Omental fat pad (tissue), 4 donors: Measurements from ENCODE around the gene SH3RF1. TPM values are rescaled to one million over a fixed set of nuclear protein-coding genes. Genes with fewer than 3 reads are reported as not detected.

Source experiments
- ATAC-seq: fragments of 150-250 bp; one replicate; pipeline ENCODE4 v1.9.1; 2016; ENCODE audit warnings: mild to moderate bottlenecking, moderate library complexity; ENCODE audit not compliant: low FRiP score
- DNase-seq: peaks from one replicate; pipeline ENCODE4 v3.0.0-alpha.2; 2019; ENCODE audit warnings: low spot score
- CTCF ChIP-seq, 3 donors: fragments of 450-650 bp; IDR thresholded peaks; one replicate each; pipeline ENCODE4 v1.5.1; 2016 to 2017; ENCODE audit warnings: antibody characterized with exemption in 3 of 3, mild to moderate bottlenecking in 3 of 3, moderate library complexity in 2 of 3
- total RNA-seq, 4 donors: library from RNA; depleted of rRNA; stranded (reverse); fragments of >200 nt; gene quantifications; one replicate each; pipeline ENCODE4 v1.1.0, GENCODE V29; 2016

Gene SH3RF1
- total RNA-seq, 4 donors from 2014 or later, result 15.9 to 28.5 (median 23.5) TPM

- TF ChIP-seq CTCF (IDR thresholded peaks at IDR 0.05), result no peak
- DNase-seq (no peak), ATAC-seq (no peak)
These were observed 13.6 kb downstream of the SH3RF1 start for GRCh38 chr4:169256856-169257761.

GRCh38 chr4:169256101-169256612, 14.6 kb downstream of the SH3RF1 start:
- TF ChIP-seq CTCF (IDR thresholded peaks at IDR 0.05), result no peak
- ATAC-seq (no peak), DNase-seq (no peak)

GRCh38 chr4:169254546-169254983, 16.2 kb downstream of the SH3RF1 start:
- DNase-seq (no peak), ATAC-seq (peak; percentile 61)
- TF ChIP-seq CTCF (IDR thresholded peaks at IDR 0.05), result no peak

- DNase-seq, result no peak
- ATAC-seq, result no peak
- no peak for TF ChIP-seq CTCF (IDR thresholded peaks at IDR 0.05)
These were observed 16.9 kb downstream of the SH3RF1 start for GRCh38 chr4:169253904-169254303.

- no peak for TF ChIP-seq CTCF (IDR thresholded peaks at IDR 0.05)
- no peak for ATAC-seq
- DNase-seq, result no peak
These were observed 17.6 kb downstream of the SH3RF1 start for GRCh38 chr4:169253113-169253671.

- TF ChIP-seq CTCF (IDR thresholded peaks at IDR 0.05), result no peak
- ATAC-seq (no peak), DNase-seq (no peak)
These were observed 18.2 kb downstream of the SH3RF1 start for GRCh38 chr4:169252339-169253112.
